Uterus (tissue), 4 donors: Measurements from ENCODE around the gene SEMA4C. TPM values are rescaled to one million over a fixed set of nuclear protein-coding genes. Genes with fewer than 3 reads are reported as not detected.
A peak's percentile ranks its signal among the peaks of the same experiment; 100 is the strongest.

Source experiments
- DNase-seq, 2 donors: peaks; one replicate each; pipeline ENCODE4 v3.0.0-alpha.2; 2019 to 2020
- H3K27ac ChIP-seq, 2 donors: fragments of 200-600 bp; sonication (generic); 1 replicate in 1 of 2; 2 replicates in 1 of 2; pipeline ENCODE4 v1.5.1; 2016 to 2018
- H3K27me3 ChIP-seq, 2 donors: fragments of 200-600 bp; sonication (generic); one replicate each; pipeline ENCODE4 v1.5.1; 2018 to 2019; ENCODE audit warnings: control low read depth in 1 of 2
- H3K36me3 ChIP-seq, 2 donors: fragments of 200-600 bp; sonication (generic); one replicate each; pipeline ENCODE4 v1.5.1; 2019; ENCODE audit warnings: control low read depth in 1 of 2
- H3K4me1 ChIP-seq, 2 donors: fragments of 200-600 bp; sonication (generic); one replicate each; pipeline ENCODE4 v1.5.1; 2018 to 2019; ENCODE audit warnings: control low read depth in 1 of 2
- H3K4me3 ChIP-seq, 2 donors: fragments of 200-600 bp; sonication (generic); 1 replicate in 1 of 2; 2 replicates in 1 of 2; pipeline ENCODE4 v1.5.1; 2018 to 2019; ENCODE audit warnings: mild to moderate bottlenecking in 1 of 2
- H3K9me3 ChIP-seq, 2 donors: fragments of 200-600 bp; sonication (generic); one replicate each; pipeline ENCODE4 v1.5.1; 2019; ENCODE audit warnings: control low read depth in 1 of 2
- POLR2A ChIP-seq, 2 donors: fragments of 450-650 bp; IDR thresholded peaks; one replicate each; pipeline ENCODE4 v1.6.1; 2016; ENCODE audit warnings: antibody characterized with exemption in 2 of 2, mild to moderate bottlenecking in 1 of 2, moderate library complexity in 1 of 2
- intact Hi-C: fragments of 100-400 bp; cut with DNase I; formaldehyde crosslinking; loops from one replicate; pipeline ENCODE4 v1.15.1; 2023; ENCODE audit warnings: low total_unique reads
- total RNA-seq, 4 donors: library from RNA; depleted of rRNA in 3 of 4; stranded (reverse); fragments of >200 nt in 3 of 4; gene quantifications; one replicate each; pipeline versions ENCODE4 v1.1.0 to v1.2.4, GENCODE V29; 2014 to 2023
- TF ChIP-seq, protein P1 (sequence below), 4 experiments: fragments of 200-600 bp in 2 of 4; fragments of 450-650 bp in 2 of 4; sonication (generic) in 2 of 4; IDR thresholded peaks; one replicate each; pipeline ENCODE4 v1.5.1; 2016 to 2019; ENCODE audit warnings: antibody characterized with exemption in 4 of 4, mild to moderate bottlenecking in 2 of 4, moderate library complexity in 1 of 4
- donor health status: DM: yes; HTN: yes; CAD: no.

Gene SEMA4C
- total RNA-seq, 4 donors from 2014 or later = 31.8 to 117 (median 61.7) TPM

DNA sequence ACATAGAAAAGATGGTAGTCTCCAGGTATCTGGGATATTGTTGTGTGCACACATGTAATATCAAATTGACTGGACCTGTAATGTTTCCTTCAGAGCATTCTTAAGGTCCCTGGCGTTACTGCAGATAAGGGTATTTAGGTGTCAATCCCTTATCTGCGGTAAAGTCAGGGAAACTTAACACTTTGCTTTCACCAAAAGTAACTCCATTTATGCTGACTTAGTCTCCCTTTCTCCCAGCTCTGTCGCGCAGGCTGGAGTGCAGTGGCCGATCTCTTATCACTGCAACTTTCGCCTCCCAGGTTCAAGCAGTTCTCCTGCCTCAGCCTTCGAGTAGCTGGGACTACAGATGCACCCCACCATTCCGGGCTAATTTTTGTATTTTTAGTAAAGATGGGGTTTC lies 52.0 kb downstream of the SEMA4C start:
- H3K4me3 ChIP-seq = peak overlapping the region; percentile 59 to 93
- H3K4me1 ChIP-seq = peaks cover 10 to 25% of the 10 kb centered on the region in 2 donors
- H3K27ac ChIP-seq = no peak overlapping the region
- H3K9me3 ChIP-seq = no peaks in the 10 kb centered on the region
- no peaks in the 10 kb centered on the region for H3K36me3 ChIP-seq
- no peak for DNase-seq
- TF ChIP-seq POLR2A (IDR thresholded peaks at IDR 0.05) = no peak
- TF ChIP-seq, protein P1, sequence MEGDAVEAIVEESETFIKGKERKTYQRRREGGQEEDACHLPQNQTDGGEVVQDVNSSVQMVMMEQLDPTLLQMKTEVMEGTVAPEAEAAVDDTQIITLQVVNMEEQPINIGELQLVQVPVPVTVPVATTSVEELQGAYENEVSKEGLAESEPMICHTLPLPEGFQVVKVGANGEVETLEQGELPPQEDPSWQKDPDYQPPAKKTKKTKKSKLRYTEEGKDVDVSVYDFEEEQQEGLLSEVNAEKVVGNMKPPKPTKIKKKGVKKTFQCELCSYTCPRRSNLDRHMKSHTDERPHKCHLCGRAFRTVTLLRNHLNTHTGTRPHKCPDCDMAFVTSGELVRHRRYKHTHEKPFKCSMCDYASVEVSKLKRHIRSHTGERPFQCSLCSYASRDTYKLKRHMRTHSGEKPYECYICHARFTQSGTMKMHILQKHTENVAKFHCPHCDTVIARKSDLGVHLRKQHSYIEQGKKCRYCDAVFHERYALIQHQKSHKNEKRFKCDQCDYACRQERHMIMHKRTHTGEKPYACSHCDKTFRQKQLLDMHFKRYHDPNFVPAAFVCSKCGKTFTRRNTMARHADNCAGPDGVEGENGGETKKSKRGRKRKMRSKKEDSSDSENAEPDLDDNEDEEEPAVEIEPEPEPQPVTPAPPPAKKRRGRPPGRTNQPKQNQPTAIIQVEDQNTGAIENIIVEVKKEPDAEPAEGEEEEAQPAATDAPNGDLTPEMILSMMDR (IDR thresholded peaks at IDR 0.05) = no peak
- H3K27me3 ChIP-seq = no peaks in the 10 kb centered on the region
- intact Hi-C loops = loop anchor here (10.0 kb wide), 1 partner anchor 53 kb away; the partner anchor contains the start of gene CNNM4

DNA sequence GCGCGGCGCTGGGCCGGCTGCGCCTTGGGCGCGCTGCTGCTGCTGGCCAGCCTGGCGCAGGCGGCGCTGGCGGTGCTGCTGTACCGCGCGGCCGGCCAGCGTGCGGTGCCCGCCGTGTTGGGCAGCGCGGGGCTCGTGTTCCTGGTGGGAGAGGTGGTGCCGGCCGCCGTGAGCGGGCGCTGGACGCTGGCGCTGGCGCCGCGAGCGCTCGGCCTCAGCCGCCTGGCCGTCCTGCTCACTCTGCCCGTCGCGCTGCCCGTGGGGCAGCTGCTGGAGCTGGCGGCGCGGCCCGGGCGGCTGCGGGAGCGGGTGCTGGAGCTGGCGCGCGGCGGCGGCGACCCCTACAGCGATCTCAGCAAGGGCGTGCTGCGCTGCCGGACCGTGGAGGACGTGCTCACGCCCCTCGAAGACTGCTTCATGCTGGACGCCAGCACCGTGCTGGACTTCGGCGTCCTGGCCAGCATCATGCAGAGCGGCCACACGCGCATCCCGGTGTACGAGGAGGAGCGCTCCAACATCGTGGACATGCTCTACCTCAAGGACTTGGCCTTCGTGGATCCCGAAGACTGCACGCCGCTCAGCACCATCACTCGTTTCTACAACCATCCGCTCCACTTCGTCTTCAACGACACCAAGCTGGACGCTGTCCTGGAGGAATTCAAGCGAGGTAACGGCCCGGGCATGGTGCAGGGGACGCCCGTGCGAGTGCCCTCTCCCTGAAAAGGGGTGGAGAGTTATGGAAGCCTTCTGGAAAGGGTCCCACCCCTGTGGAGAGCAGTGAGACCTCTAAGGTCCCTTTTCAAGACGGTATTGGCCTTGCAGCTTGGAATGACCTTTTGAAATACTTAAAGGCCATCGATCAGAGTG lies 52.8 kb downstream of the SEMA4C start:
- peak overlapping the region; percentile 27 to 94 for H3K27ac ChIP-seq
- peaks cover 10 to 25% of the 10 kb centered on the region in 2 donors for H3K4me1 ChIP-seq

DNA sequence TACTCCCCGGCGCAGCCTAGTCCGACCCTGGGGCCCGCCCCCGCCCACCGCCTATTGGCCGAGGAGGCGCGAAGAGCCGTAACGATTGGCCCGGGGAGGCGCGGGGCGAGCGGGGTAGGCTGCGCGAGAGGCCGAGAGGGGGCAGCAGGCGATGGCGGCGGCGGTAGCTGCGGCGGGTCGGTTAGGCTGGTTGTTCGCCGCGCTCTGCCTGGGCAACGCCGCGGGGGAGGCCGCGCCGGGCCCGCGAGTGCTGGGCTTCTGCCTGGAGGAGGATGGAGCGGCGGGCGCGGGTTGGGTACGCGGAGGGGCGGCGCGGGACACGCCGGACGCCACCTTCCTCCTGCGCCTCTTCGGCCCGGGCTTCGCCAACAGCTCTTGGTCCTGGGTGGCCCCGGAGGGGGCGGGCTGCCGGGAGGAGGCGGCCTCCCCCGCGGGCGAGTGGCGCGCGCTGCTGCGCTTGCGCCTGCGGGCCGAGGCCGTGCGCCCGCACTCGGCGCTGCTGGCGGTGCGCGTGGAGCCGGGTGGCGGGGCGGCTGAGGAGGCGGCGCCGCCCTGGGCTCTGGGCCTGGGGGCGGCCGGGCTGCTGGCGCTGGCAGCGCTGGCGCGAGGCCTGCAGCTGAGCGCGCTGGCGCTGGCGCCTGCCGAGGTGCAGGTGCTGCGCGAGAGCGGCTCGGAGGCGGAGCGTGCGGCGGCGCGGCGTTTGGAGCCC lies 53.6 kb downstream of the SEMA4C start, which contains the start of gene CNNM3:
Gene CNNM3 (plus strand): TSS at position 142 of the 709 bp plus-strand sequence. CDS start 10 bp downstream, at position 152.
- TF ChIP-seq, protein P1 (IDR thresholded peaks at IDR 0.05) = peak; percentile 57 to 83 (median 71)
- peak; percentile 77 to 89 for TF ChIP-seq POLR2A (IDR thresholded peaks at IDR 0.05)
- Histone ChIP-seq H3K4me1 (peaks cover 10 to 25% of the 10 kb centered on the region in 2 donors), H3K27ac (peak within 1 kb of the TSS; percentile 94 to 98), H3K27me3 (no peaks in the 10 kb centered on the region), H3K9me3 (no peaks in the 10 kb centered on the region), H3K4me3 (peak within 1 kb of the TSS; percentile 59 to 93), H3K36me3 (no peaks in the 10 kb centered on the region)
- intact Hi-C loops = loop anchor here (10.0 kb wide), 1 partner anchor 51 kb away; the partner anchor contains the start of gene CNNM4
- peak; percentile 95 for DNase-seq

More for the DNA sequence above, 52.8 kb downstream of the SEMA4C start:
- no peak for TF ChIP-seq POLR2A (IDR thresholded peaks at IDR 0.05)
- TF ChIP-seq, protein P1 (IDR thresholded peaks at IDR 0.05) = no peak
- Histone ChIP-seq H3K9me3 (no peaks in the 10 kb centered on the region), H3K4me3 (peak overlapping the region; percentile 59 to 93), H3K36me3 (no peaks in the 10 kb centered on the region), H3K27me3 (no peaks in the 10 kb centered on the region)
- intact Hi-C loops = loop anchor here (10.0 kb wide), 1 partner anchor 52 kb away; the partner anchor contains the start of gene CNNM4
- no peak for DNase-seq

DNA sequence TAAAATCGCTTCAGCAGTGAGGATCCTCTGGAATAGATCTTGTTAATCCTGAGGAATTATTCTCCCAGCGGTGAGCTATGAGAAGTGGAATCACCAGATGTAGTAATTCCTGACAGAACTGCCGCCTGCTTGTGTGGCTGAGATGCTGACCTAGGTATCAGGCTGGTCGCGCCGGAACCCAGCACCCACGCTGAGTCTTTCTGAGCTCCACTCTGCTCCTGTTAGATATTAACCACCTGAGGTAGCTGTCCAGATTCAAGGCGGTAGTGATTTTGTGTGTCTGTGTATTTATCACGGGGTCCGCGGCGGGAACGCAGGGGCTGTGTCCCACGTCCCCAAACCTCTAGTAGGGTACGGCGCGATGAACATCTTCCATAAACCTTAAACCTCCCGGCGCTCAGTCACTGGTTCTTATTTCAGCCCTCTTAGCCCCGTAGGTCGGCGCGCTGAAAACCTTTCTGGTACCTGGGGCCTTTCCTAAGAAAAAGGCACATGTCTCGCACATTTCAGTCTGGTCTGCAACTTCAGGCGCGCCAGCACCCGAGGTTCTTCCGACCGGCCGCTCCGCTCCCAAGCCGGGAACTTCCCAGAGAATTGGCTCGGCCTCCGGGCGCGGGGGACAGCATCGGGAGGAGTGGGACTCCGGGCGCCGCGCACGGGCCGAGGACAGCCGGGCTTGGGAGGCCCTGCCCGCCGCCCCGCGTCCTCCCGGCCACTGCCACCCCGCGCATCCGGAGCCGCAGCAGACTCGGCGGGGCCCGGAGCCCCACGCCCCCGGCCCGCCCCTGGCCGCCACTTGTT lies 54.4 kb downstream of the SEMA4C start:
- TF ChIP-seq POLR2A (IDR thresholded peaks at IDR 0.05) = no peak
- TF ChIP-seq, protein P1 (IDR thresholded peaks at IDR 0.05) = no peak
- no peak for DNase-seq
- H3K4me3 ChIP-seq = peak overlapping the region; percentile 59 to 93
- no peaks in the 10 kb centered on the region for H3K27me3 ChIP-seq
- H3K27ac ChIP-seq = peak overlapping the region; percentile 94 to 98
- intact Hi-C loops = loop anchor here (10.0 kb wide), 1 partner anchor 51 kb away; the partner anchor contains the start of gene CNNM4
- peaks cover 10 to 25% of the 10 kb centered on the region in 2 donors for H3K4me1 ChIP-seq
- no peaks in the 10 kb centered on the region for H3K9me3 ChIP-seq
- no peaks in the 10 kb centered on the region for H3K36me3 ChIP-seq
